BLaER1 treated with 17β-estradiol and CSF1 and Interleukin-3, amounts not matched to agents 10 nM and 100 nM (cell line): ENCODE results near the gene NKX6-2.
"Not testable (repeated sequence)": the region's sequence is repeated elsewhere in the genome, so short reads cannot be mapped to it uniquely, and the experiment has no call there.

ENCODE experiments used
- H3K27ac ChIP-seq, 11 experiments: shearing (Covaris generic); formaldehyde crosslinking; 2 replicates each; pipeline ENCODE4 v1.8.1; 2022
- H3K27me3 ChIP-seq, 11 experiments: shearing (Covaris generic); formaldehyde crosslinking; 2 replicates each; pipeline ENCODE4 v1.8.1; 2022
- H3K36me3 ChIP-seq, 11 experiments: shearing (Covaris generic); formaldehyde crosslinking; 2 replicates each; pipeline ENCODE4 v1.8.1; 2022
- H3K4me1 ChIP-seq, 10 experiments: shearing (Covaris generic); formaldehyde crosslinking; 2 replicates each; pipeline ENCODE4 v1.8.1; 2022
- H3K4me2 ChIP-seq, 11 experiments: shearing (Covaris generic); formaldehyde crosslinking; 2 replicates each; pipeline ENCODE4 v1.8.1; 2022
- H3K4me3 ChIP-seq, 10 experiments: shearing (Covaris generic); formaldehyde crosslinking; 2 replicates each; pipeline ENCODE4 v1.8.1; 2022
- H3K9ac ChIP-seq, 11 experiments: shearing (Covaris generic); formaldehyde crosslinking; 2 replicates each; pipeline ENCODE4 v1.8.1; 2022
- H3K9me3 ChIP-seq, 11 experiments: shearing (Covaris generic); formaldehyde crosslinking; replicated peaks in 1 of 11; 2 replicates each; pipeline ENCODE4 v1.8.1; 2022
- H4K20me1 ChIP-seq, 11 experiments: shearing (Covaris generic); formaldehyde crosslinking; 2 replicates each; pipeline ENCODE4 v1.8.1; 2022
- Cebpa-rat ChIP-seq, 11 experiments: shearing (Covaris generic); IDR thresholded peaks; 2 replicates each; pipeline ENCODE4 v1.8.1; 2022

NKX6-2 gene

GRCh38 chr10:132793871-132794849 lies 8.2 kb upstream of the NKX6-2 start:
- H3K4me2 ChIP-seq = peak overlapping the region; percentile 58 to 89 (median 79)
- H3K27me3 ChIP-seq = peaks cover 8 to 35% (median 17%) of the 10 kb centered on the region in 11 experiments

GRCh38 chr10:132793213-132793612 lies 7.3 kb upstream of the NKX6-2 start:
- Histone ChIP-seq H3K27me3 (peaks cover 17 to 44% (median 27%) of the 10 kb centered on the region in 11 experiments), H3K9me3 (peaks cover 6 to 12% (median 9%) of the 10 kb centered on the region in 11 experiments; a peak in 21 of 22 replicates), H3K4me3 (no peak overlapping the region), H3K4me2 (peak overlapping the region in 10 of 11 experiments; percentile 58 to 89 (median 80); a peak in 19 of 22 replicates), H3K9ac (no peak overlapping the region), H3K27ac (no peak overlapping the region), H4K20me1 (peaks cover 0 to 53% (median 12%) of the 10 kb centered on the region in 11 experiments; a peak in 12 of 22 replicates), H3K4me1 (peaks cover 7 to 56% (median 36%) of the 10 kb centered on the region in 10 experiments; a peak in 18 of 20 replicates), H3K36me3 (no peaks in the 10 kb centered on the region)
- TF ChIP-seq Cebpa-rat (IDR thresholded peaks at IDR 0.05) = no peak

More at GRCh38 chr10:132793871-132794849, 8.2 kb upstream of the NKX6-2 start:
- no peaks in the 10 kb centered on the region for H3K36me3 ChIP-seq
- TF ChIP-seq Cebpa-rat (IDR thresholded peaks at IDR 0.05) = no peak
- H3K9me3 ChIP-seq = peaks cover 0 to 2% (median 0%) of the 10 kb centered on the region in 11 experiments; a peak in 6 of 22 replicates
- H3K27ac ChIP-seq = peak overlapping the region in 4 of 11 experiments; percentile 8 to 38 (median 24); a peak in 3 of 22 replicates
- H3K9ac ChIP-seq = no peak overlapping the region; a peak in 1 of 22 replicates
- H4K20me1 ChIP-seq = peaks cover 0 to 51% (median 12%) of the 10 kb centered on the region in 11 experiments; a peak in 12 of 22 replicates
- peaks cover 7 to 56% (median 36%) of the 10 kb centered on the region in 10 experiments; a peak in 18 of 20 replicates for H3K4me1 ChIP-seq
- 0 out of 20 replicates have a peak overlapping the region, but pooled peaks of 1 of the 10 experiments have one; percentile 8 for H3K4me3 ChIP-seq

GRCh38 chr10:132792796-132793195 lies 6.8 kb upstream of the NKX6-2 start:
- Histone ChIP-seq H3K4me2 (peak overlapping the region in 9 of 11 experiments; percentile 58 to 89 (median 81); a peak in 17 of 22 replicates), H3K27ac (no peak overlapping the region)

DNA sequence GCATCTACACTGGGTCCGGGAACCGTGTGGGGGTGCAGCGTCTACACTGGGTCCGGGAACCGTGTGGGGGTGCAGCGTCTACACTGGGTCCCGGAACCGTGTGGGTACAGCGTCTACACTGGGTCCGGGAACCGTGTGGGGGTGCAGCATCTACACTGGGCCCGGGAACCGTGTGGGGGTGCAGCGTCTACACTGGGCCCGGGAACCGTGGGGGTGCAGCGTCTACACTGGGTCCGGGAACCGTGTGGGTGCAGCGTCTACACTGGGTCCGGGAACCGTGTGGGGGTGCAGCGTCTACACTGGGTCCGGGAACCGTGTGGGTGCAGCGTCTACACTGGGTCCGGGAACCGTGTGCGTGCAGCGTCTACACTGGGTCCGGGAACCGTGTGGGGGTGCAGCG lies 6.2 kb upstream of the NKX6-2 start:
- peaks cover 27 to 54% (median 36%) of the 10 kb centered on the region in 11 experiments for H3K27me3 ChIP-seq
- peaks cover 0 to 52% (median 12%) of the 10 kb centered on the region in 11 experiments; a peak in 12 of 22 replicates for H4K20me1 ChIP-seq
- not testable (repeated sequence) for H3K36me3 ChIP-seq, H3K4me3 ChIP-seq, H3K27ac ChIP-seq, H3K9ac ChIP-seq, H3K4me2 ChIP-seq
- H3K9me3 ChIP-seq = peaks cover 15 to 23% (median 19%) of the 10 kb centered on the region in 11 experiments
- peaks cover 7 to 56% (median 36%) of the 10 kb centered on the region in 10 experiments; a peak in 18 of 20 replicates for H3K4me1 ChIP-seq

More at GRCh38 chr10:132792796-132793195, 6.8 kb upstream of the NKX6-2 start:
- H3K4me3 ChIP-seq = no peak overlapping the region
- H4K20me1 ChIP-seq = peaks cover 0 to 53% (median 12%) of the 10 kb centered on the region in 11 experiments; a peak in 12 of 22 replicates
- H3K4me1 ChIP-seq = peaks cover 7 to 56% (median 36%) of the 10 kb centered on the region in 10 experiments; a peak in 18 of 20 replicates
- TF ChIP-seq Cebpa-rat (IDR thresholded peaks at IDR 0.05) = no peak
- H3K9me3 ChIP-seq = peaks cover 10 to 16% (median 13%) of the 10 kb centered on the region in 11 experiments; a peak in 21 of 22 replicates
- no peak overlapping the region for H3K9ac ChIP-seq
- H3K36me3 ChIP-seq = no peaks in the 10 kb centered on the region
- peaks cover 21 to 49% (median 31%) of the 10 kb centered on the region in 11 experiments for H3K27me3 ChIP-seq

GRCh38 chr10:132790934-132791829 lies 5.2 kb upstream of the NKX6-2 start:
- Histone ChIP-seq H3K36me3 (no peaks in the 10 kb centered on the region), H3K4me2 (peak overlapping the region in 7 of 11 experiments; percentile 18 to 62 (median 45); a peak in 9 of 22 replicates), H3K4me3 (no peak overlapping the region), H3K9ac (no peak overlapping the region), H3K9me3 (peaks cover 24 to 32% (median 28%) of the 10 kb centered on the region in 11 experiments), H3K27me3 (peaks cover 32 to 62% (median 44%) of the 10 kb centered on the region in 11 experiments), H3K27ac (no peak overlapping the region), H3K4me1 (peaks cover 7 to 47% (median 34%) of the 10 kb centered on the region in 10 experiments; a peak in 18 of 20 replicates), H4K20me1 (peaks cover 0 to 44% (median 12%) of the 10 kb centered on the region in 11 experiments; a peak in 11 of 22 replicates)
- no peak for TF ChIP-seq Cebpa-rat (IDR thresholded peaks at IDR 0.05)

DNA sequence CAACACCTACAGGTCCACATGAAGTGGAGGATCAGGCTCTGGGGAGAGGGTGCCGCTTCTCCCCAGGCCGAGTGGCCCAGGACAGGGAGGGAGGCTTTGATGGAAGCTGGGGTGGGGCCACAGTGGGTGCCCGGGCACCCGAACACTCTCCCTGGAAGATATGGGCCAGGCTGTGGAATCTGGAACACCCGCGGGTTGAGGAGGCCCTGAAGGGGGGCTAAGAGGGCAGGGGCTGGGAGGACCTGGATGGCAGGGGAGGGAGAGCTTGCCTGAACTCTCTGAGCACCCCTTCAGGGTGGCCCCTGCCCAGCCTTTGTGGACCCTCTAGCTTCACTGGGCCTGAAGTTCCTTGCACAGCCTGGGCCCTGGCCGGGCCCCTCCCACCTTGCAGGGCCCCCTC lies 4.5 kb upstream of the NKX6-2 start:
- Histone ChIP-seq H3K36me3 (no peaks in the 10 kb centered on the region), H3K9me3 (peaks cover 27 to 37% (median 32%) of the 10 kb centered on the region in 11 experiments), H3K4me2 (peak overlapping the region in 6 of 11 experiments; percentile 18 to 62 (median 46); a peak in 7 of 22 replicates), H3K27me3 (peaks cover 32 to 62% (median 44%) of the 10 kb centered on the region in 11 experiments), H3K4me3 (no peak overlapping the region), H3K27ac (no peak overlapping the region), H3K9ac (no peak overlapping the region), H4K20me1 (peaks cover 0 to 44% (median 12%) of the 10 kb centered on the region in 11 experiments; a peak in 11 of 22 replicates), H3K4me1 (peaks cover 7 to 40% (median 33%) of the 10 kb centered on the region in 10 experiments; a peak in 18 of 20 replicates)
- no peak for TF ChIP-seq Cebpa-rat (IDR thresholded peaks at IDR 0.05)

DNA sequence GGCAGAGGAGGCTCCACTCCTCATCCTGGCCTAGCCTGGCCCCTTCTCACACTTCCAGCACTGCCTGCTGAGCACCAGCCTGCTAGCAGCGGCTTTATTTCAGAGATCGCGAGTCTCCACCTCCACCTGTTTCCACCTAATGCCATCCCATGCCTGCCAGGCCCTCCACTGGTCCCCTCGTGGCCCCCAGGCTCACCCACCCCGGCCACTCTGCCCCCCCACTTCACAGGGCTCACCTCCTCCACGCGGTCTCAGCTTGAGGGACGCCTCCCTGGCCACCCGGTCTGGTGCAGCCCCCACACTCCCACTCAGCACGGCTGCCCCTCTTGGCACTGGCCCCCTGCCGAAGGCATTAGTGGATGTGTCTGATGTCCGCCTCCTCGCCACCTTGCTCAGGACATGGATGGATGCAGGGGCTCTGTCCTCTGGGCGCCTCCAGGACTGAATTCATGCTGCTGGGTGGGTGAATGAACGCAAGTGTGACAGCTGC lies 3.8 kb upstream of the NKX6-2 start:
- Histone ChIP-seq H3K4me2 (no peak overlapping the region), H3K4me3 (no peak overlapping the region), H3K27ac (no peak overlapping the region), H3K9me3 (peaks cover 33 to 44% (median 40%) of the 10 kb centered on the region in 11 experiments), H3K27me3 (peaks cover 32 to 62% (median 44%) of the 10 kb centered on the region in 11 experiments), H3K4me1 (peaks cover 7 to 35% (median 28%) of the 10 kb centered on the region in 10 experiments; a peak in 18 of 20 replicates), H3K36me3 (peaks cover 0 to 5% (median under 1%) of the 10 kb centered on the region in 11 experiments; a peak in 5 of 22 replicates), H4K20me1 (peaks cover 0 to 44% (median 12%) of the 10 kb centered on the region in 11 experiments; a peak in 11 of 22 replicates), H3K9ac (no peak overlapping the region)
- TF ChIP-seq Cebpa-rat (IDR thresholded peaks at IDR 0.05) = no peak
